Kidney (tissue), 14 donors: ENCODE data around the gene FRAT1. TPM values are rescaled to one million over a fixed set of nuclear protein-coding genes. Genes with fewer than 3 reads are reported as not detected.

ENCODE experiments used
- DNase-seq, 5 donors: peaks; one replicate each; pipeline ENCODE4 v3.0.0-alpha.2; 2013 to 2020
- FAIRE-seq: peaks from 2 replicates; lab custom pipeline; 2012; peaks lifted over from hg19 to GRCh38; lab: Jason Lieb, UNC
- H3K27ac ChIP-seq, 2 donors: one replicate each; pipeline ENCODE4 v1.7.0; 2013; ENCODE audit warnings: low read depth in 2 of 2, low read length in 2 of 2, inconsistent platforms in 1 of 2
- H3K27me3 ChIP-seq: one replicate; pipeline ENCODE4 v1.7.1; 2013; ENCODE audit warnings: low read length, inconsistent platforms; ENCODE audit not compliant: control insufficient read depth, insufficient read depth
- H3K36me3 ChIP-seq, 3 donors: one replicate each; pipeline versions ENCODE4 v1.7.0 to v1.7.1; 2013; ENCODE audit warnings: low read length in 3 of 3, control low read depth in 1 of 3, inconsistent platforms in 1 of 3; ENCODE audit not compliant: insufficient read depth in 3 of 3, control insufficient read depth in 2 of 3
- H3K4me1 ChIP-seq, 3 donors: one replicate each; pipeline versions ENCODE4 v1.7.0 to v1.7.1; 2013; ENCODE audit warnings: low read length in 3 of 3, inconsistent platforms in 1 of 3, low read depth in 1 of 3; ENCODE audit not compliant: control insufficient read depth in 2 of 3, insufficient read depth in 2 of 3
- H3K4me3 ChIP-seq, 3 donors: one replicate each; pipeline versions ENCODE4 v1.7.0 to v1.8.1; 2013; ENCODE audit warnings: low read length in 3 of 3, control low read depth in 1 of 3, inconsistent platforms in 1 of 3
- H3K9ac ChIP-seq, 3 donors: one replicate each; pipeline versions ENCODE4 v1.7.0 to v1.7.1; 2013; ENCODE audit warnings: low read length in 3 of 3, control low read depth in 1 of 3, inconsistent platforms in 1 of 3
- H3K9me3 ChIP-seq, 3 donors: one replicate each; pipeline versions ENCODE4 v1.7.0 to v1.7.1; 2013; ENCODE audit warnings: low read length in 3 of 3, control low read depth in 1 of 3, inconsistent platforms in 1 of 3; ENCODE audit not compliant: control insufficient read depth in 2 of 3, insufficient read depth in 1 of 3
- CTCF ChIP-seq: IDR thresholded peaks from 3 replicates; pipeline ENCODE4 v1.5.1; 2012; ENCODE audit warnings: mild to moderate bottlenecking, moderate library complexity, borderline replicate concordance; ENCODE audit not compliant: insufficient read depth; ENCODE audit errors: extremely low read depth
- intact Hi-C: fragments of 100-400 bp; cut with DNase I; formaldehyde crosslinking; loops from one replicate; pipeline ENCODE4 v1.11.1; 2022
- polyA plus RNA-seq: library from polyadenylated mRNA; stranded (reverse); fragments of 350-450 nt; fragmentation: Illumina TruSeq; extraction: RNeasy Lipid Tissue Mini Kit (QIAGEN cat#74804); gene quantifications from one replicate; pipeline ENCODE4 v1.2.3, GENCODE V29; 2014; ENCODE audit warnings: low read depth, low replicate concordance; ENCODE audit not compliant: insufficient read depth
- total RNA-seq: library from RNA; stranded (reverse); fragmentation: NEBNext Ultra II Directional; extraction: Animal tissue kit (Norgen Biotek cat#: 25700); gene quantifications from one replicate; pipeline ENCODE4 v1.2.1, GENCODE V29; 2021
- donor health status: control.
- donor health status: control.
- donor health status: control.
- donor health status: control.
- donor health status: control.
- donor health status: DM: yes; HTN: yes; CAD: no.
- donor health status: Normal renal cell carcinoma (clear cell type).

The FRAT1 gene
- total and polyA plus RNA-seq, 2 donors from 2014 or later: 2.1 to 7.0 TPM

GRCh38 chr10:97356318-97356914 lies 37.3 kb downstream of the FRAT1 start:
- Histone ChIP-seq H3K9ac (no peak overlapping the region), H3K27ac (no peak overlapping the region), H3K4me1 (peaks cover 0 to 3% (median 2%) of the 10 kb centered on the region in 3 donors), H3K36me3 (peaks cover 0 to 5% (median 0%) of the 10 kb centered on the region in 3 donors), H3K9me3 (no peaks in the 10 kb centered on the region), H3K27me3 (no peaks in the 10 kb centered on the region), H3K4me3 (no peak overlapping the region)
- DNase-seq: no peak
- TF ChIP-seq CTCF: no peak
- no peak for FAIRE-seq
- intact Hi-C loops: no loop called here

GRCh38 chr10:97356918-97357317 lies 37.8 kb downstream of the FRAT1 start:
- FAIRE-seq: no peak
- no peak overlapping the region for H3K27ac ChIP-seq
- intact Hi-C loops: no loop called here

GRCh38 chr10:97358349-97358748 lies 39.3 kb downstream of the FRAT1 start:
- no peak overlapping the region for H3K9ac ChIP-seq
- peaks cover 0 to 5% (median 0%) of the 10 kb centered on the region in 3 donors for H3K36me3 ChIP-seq
- no peak for FAIRE-seq
- no peak for DNase-seq
- TF ChIP-seq CTCF: no peak
- no peaks in the 10 kb centered on the region for H3K9me3 ChIP-seq
- H3K27me3 ChIP-seq: no peaks in the 10 kb centered on the region
- no peak overlapping the region for H3K4me3 ChIP-seq
- intact Hi-C loops: no loop called here
- no peak overlapping the region for H3K27ac ChIP-seq
- peaks cover 0 to 3% (median 2%) of the 10 kb centered on the region in 3 donors for H3K4me1 ChIP-seq

More at GRCh38 chr10:97356918-97357317, 37.8 kb downstream of the FRAT1 start:
- TF ChIP-seq CTCF: no peak
- H3K27me3 ChIP-seq: no peaks in the 10 kb centered on the region
- no peaks in the 10 kb centered on the region for H3K9me3 ChIP-seq
- H3K9ac ChIP-seq: no peak overlapping the region
- no peak overlapping the region for H3K4me3 ChIP-seq
- H3K4me1 ChIP-seq: peaks cover 0 to 3% (median 2%) of the 10 kb centered on the region in 3 donors
- DNase-seq: no peak
- peaks cover 0 to 5% (median 0%) of the 10 kb centered on the region in 3 donors for H3K36me3 ChIP-seq
